ENCODE data around the gene CAPN15.
"Not testable (repeated sequence)": the region's sequence is repeated elsewhere in the genome, so short reads cannot be mapped to it uniquely, and the experiment has no call there.

CAPN15 gene

GRCh38 chr16:527015-527903 lies at the start of gene CAPN15:
Gene CAPN15 (plus strand): TSS chr16:527712. CDS start chr16:546839, 19,127 bp downstream.
- DNase-seq (ENCODE audit: low read depth, low spot score): no peak

GRCh38 chr16:478287-478686 lies 49.2 kb upstream of the CAPN15 start:
- DNase-seq (ENCODE audit: low read depth, low spot score): not testable (repeated sequence)

- no peak for DNase-seq (ENCODE audit: low read depth, low spot score)
Observed at GRCh38 chr16:482468-483185, 44.9 kb upstream of the CAPN15 start.

- no peak for DNase-seq (ENCODE audit: low read depth, low spot score)
Observed at GRCh38 chr16:483341-484075, 44.0 kb upstream of the CAPN15 start.

GRCh38 chr16:489606-490005 lies 37.9 kb upstream of the CAPN15 start:
- DNase-seq (ENCODE audit: low read depth, low spot score): no peak

- no peak for DNase-seq (ENCODE audit: low read depth, low spot score)
Observed at GRCh38 chr16:490768-491167, 36.7 kb upstream of the CAPN15 start.

GRCh38 chr16:491220-491919 lies 36.1 kb upstream of the CAPN15 start:
- no peak for DNase-seq (ENCODE audit: low read depth, low spot score)

- DNase-seq (ENCODE audit: low read depth, low spot score): no peak
Observed at GRCh38 chr16:492211-492875, 35.2 kb upstream of the CAPN15 start.

- DNase-seq (ENCODE audit: low read depth, low spot score): not testable (repeated sequence)
Observed at GRCh38 chr16:494676-495075, 32.8 kb upstream of the CAPN15 start.

- DNase-seq (ENCODE audit: low read depth, low spot score): peak; percentile 35
Observed at GRCh38 chr16:495127-495748, 32.3 kb upstream of the CAPN15 start.

GRCh38 chr16:496097-496886 lies 31.2 kb upstream of the CAPN15 start:
- no peak for DNase-seq (ENCODE audit: low read depth, low spot score)

GRCh38 chr16:497258-497657 lies 30.3 kb upstream of the CAPN15 start:
- DNase-seq (ENCODE audit: low read depth, low spot score): no peak

GRCh38 chr16:499924-500323 lies 27.6 kb upstream of the CAPN15 start:
- DNase-seq (ENCODE audit: low read depth, low spot score): no peak

GRCh38 chr16:500709-501108 lies 26.8 kb upstream of the CAPN15 start:
- no peak for DNase-seq (ENCODE audit: low read depth, low spot score)

GRCh38 chr16:502179-502943 lies 25.2 kb upstream of the CAPN15 start:
- no peak for DNase-seq (ENCODE audit: low read depth, low spot score)

- DNase-seq (ENCODE audit: low read depth, low spot score): no peak
Observed at GRCh38 chr16:503150-504071, 24.1 kb upstream of the CAPN15 start.

- no peak for DNase-seq (ENCODE audit: low read depth, low spot score)
Observed at GRCh38 chr16:505479-506245, 21.9 kb upstream of the CAPN15 start.
